Esophagus muscularis mucosa (tissue), 4 donors: ENCODE measurements around the gene GSE1.

Experiments used
- EP300 ChIP-seq: sonication (generic); formaldehyde crosslinking; IDR thresholded peaks from one replicate; pipeline ENCODE4 v1.6.1; 2017; ENCODE audit warnings: antibody characterized with exemption
- POLR2A ChIP-seq: fragments of 450-650 bp; IDR thresholded peaks from one replicate; pipeline ENCODE4 v1.6.1; 2017; ENCODE audit warnings: antibody characterized with exemption, moderate library complexity, mild to moderate bottlenecking, low read depth
- POLR2AphosphoS5 ChIP-seq, 2 donors: sonication (generic); formaldehyde crosslinking; IDR thresholded peaks; one replicate each; pipeline ENCODE4 v1.6.1; 2017; ENCODE audit warnings: antibody characterized with exemption in 2 of 2
- TF ChIP-seq, protein P1 (sequence below), 3 experiments: fragments of 200-600 bp in 2 of 3; fragments of 450-650 bp in 1 of 3; sonication (generic) in 2 of 3; IDR thresholded peaks; one replicate each; pipeline ENCODE4 v1.5.1; 2017 to 2019; ENCODE audit warnings: antibody characterized with exemption in 3 of 3, mild to moderate bottlenecking in 2 of 3, moderate library complexity in 1 of 3

GRCh38 chr16:85622683-85623082 is 9.6 kb downstream of the GSE1 start:
- TF ChIP-seq POLR2A (no peak), POLR2AphosphoS5 (IDR thresholded peaks at IDR 0.05) (no peak), EP300 (no peak)
- TF ChIP-seq, protein P1, sequence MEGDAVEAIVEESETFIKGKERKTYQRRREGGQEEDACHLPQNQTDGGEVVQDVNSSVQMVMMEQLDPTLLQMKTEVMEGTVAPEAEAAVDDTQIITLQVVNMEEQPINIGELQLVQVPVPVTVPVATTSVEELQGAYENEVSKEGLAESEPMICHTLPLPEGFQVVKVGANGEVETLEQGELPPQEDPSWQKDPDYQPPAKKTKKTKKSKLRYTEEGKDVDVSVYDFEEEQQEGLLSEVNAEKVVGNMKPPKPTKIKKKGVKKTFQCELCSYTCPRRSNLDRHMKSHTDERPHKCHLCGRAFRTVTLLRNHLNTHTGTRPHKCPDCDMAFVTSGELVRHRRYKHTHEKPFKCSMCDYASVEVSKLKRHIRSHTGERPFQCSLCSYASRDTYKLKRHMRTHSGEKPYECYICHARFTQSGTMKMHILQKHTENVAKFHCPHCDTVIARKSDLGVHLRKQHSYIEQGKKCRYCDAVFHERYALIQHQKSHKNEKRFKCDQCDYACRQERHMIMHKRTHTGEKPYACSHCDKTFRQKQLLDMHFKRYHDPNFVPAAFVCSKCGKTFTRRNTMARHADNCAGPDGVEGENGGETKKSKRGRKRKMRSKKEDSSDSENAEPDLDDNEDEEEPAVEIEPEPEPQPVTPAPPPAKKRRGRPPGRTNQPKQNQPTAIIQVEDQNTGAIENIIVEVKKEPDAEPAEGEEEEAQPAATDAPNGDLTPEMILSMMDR (IDR thresholded peaks at IDR 0.05), result no peak
